ENCODE results near the gene CST7.
"Not testable (repeated sequence)": the region's sequence is repeated elsewhere in the genome, so short reads cannot be mapped to it uniquely, and the experiment has no call there.

Gene CST7, protein sequence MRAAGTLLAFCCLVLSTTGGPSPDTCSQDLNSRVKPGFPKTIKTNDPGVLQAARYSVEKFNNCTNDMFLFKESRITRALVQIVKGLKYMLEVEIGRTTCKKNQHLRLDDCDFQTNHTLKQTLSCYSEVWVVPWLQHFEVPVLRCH

DNA sequence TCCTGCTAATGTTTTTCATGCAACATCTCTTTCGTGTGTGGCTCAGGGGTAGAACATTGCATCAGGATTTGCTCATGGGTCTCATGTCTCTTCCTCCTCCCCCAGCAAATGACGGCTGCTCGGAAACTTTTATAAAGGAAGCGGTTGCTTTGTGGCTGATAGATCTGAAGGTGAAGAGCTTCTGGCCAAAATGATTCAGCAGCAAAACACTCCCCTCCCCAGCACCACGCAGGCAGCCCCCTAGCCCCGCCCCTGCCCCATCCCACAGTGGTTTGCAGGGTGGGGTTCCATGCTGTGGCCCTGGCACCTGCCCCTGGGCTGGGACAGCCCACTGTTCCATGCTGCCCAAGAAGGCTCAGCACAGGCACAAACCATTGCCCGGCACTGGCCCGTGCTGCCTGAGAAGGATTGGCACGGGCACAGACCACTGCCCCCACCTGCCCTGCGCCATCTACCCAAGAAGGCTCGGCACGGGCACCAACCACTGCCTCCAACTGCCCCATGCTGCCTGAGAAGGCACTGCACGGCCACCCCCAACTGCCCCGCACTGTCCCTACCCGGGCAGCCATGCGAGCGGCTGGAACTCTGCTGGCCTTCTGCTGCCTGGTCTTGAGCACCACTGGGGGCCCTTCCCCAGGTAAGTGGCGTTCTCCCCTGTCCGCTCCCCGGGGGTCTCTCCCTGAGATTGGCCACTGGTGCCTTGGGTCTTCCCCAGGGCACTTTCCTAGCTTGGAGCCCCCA is at the start of gene CST7:
TSS of gene CST7 (plus strand) at position 331 of the 741 bp plus-strand sequence. CDS start at position 568, 237 bp downstream.
- DNase-seq (ENCODE audit: low read depth in 2 of 2): peak; percentile 86 to 87

DNA sequence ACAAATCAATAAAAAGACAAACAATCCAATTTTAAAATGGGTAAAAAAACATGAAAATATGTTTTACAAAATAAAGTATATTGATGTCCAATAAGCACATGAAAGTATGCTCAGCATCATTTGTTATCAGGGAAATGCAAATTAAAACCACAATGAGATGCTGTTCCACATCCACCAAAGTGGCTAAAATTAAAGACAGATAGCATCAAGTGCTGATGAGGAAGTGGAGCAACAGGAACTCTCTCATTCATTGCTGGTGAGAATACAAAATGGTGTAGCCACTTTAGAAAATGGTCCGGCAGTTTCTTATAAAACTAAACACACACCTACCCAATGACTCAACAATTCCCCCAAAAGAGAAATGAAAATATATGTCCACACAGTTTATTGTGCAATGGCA is 42.3 kb upstream of the CST7 start:
- no peak for DNase-seq (ENCODE audit: low read depth in 2 of 2)

DNA sequence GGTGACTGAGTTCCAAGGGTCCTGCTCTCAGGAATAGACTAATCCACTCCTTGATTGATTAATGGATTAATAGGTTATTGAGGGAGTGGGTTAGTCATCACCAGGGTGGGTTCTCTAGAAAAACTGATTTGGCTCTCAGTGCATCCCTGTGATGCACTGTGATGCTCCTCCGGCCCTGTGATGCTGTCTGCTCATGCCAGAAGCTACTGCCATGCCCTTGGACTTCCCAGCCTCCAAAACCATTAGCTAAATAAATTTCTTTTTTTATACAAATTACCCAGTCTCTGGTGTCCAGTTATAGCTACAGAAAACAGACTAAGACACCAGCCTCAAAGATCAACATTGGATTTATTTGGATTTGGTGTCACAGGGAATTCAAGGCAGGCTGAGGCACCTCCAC is 40.4 kb upstream of the CST7 start:
- DNase-seq (ENCODE audit: low read depth in 2 of 2): no peak

DNA sequence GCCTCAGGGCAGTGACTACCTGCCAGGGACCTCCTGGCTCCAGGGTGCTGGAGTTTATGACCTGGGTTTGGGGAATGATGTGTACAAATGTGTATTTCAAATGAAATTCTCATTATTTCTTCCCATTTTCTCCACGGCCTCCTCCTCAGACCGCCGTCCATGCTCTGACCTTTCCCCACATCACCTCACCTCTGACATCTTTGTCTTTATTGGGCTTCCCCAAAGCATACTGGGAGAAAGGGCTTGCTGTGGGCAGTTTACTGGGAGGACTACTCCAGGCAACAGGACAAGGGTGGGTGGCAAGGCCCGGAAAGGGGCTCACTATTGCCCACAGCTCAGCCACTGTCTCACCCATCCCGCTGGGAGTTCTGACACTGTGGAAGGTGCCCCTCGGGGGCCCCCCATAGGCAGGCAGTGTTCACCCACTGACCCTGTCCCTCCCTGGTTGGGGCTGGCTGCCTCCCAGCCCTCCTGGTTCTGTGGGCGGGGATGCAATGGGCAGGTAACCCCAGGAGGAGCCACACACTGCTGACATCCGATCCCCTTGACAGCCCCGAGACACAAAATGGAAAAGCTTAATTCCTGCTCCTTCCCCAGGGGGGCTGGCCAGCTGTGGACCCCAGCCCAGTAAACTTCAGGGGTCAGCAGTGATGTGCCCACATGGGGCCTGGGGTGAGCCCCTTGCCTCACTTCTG is 39.8 kb upstream of the CST7 start:
- no peak for DNase-seq (ENCODE audit: low read depth in 2 of 2)

DNA sequence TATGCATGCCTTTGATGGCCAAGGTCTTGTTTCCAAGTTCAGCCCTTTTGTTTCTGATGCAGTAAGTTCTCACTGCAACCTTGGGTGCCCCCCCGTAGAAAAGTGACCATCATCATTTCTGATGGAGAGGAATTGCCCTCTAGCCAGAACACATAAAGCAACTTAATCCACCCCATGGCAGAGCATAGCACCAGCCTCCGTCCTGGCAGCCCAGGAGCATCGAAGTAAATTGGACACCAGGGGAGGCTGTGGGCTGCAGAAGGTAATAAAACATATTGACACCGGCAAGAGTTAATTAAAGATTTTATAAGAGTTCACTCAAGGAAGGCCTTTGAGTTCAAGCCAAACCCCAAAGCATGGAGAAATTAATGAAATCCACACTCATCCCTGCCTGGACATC is 39.2 kb upstream of the CST7 start:
- DNase-seq (ENCODE audit: low read depth in 2 of 2): no peak

DNA sequence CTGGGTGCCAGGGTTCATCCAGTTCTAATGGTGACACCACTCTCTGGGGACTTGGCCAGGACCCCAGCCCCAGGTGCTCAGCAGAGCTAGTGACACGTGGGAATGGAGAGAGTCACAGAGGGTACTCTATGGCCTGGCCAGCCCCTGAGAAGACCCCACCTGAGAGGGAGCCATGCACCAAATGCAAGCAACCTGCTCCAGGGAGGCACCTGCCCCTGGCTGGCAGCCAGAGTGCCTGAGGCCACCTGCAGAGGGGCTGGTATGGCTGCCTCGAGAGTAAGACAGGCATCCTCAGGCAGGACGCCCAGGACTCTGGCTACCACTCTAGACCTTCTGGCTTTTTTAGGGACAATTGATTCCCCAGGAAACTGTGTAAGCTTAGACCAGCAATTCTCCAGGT is 38.6 kb upstream of the CST7 start:
- no peak for DNase-seq (ENCODE audit: low read depth in 2 of 2)

DNA sequence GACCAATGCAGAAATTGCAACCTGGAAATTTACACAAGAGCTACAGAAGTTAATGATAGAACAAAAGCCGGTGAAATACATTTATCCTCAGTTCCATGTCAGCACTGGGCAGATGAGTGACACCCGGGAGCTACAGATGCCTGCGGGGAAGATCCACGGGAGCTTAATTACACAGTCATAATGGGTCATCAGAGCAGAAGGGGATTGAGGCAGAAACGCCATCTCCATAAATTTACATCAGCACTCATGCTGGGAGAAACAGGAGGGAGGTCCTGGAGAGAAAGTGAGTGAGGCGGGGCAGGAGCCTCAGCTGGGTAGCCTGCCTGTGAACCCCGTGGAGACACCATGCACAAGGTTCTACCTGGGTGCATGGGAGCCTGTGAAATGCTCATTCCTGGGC is 37.6 kb upstream of the CST7 start:
- no peak for DNase-seq (ENCODE audit: low read depth in 2 of 2)

DNA sequence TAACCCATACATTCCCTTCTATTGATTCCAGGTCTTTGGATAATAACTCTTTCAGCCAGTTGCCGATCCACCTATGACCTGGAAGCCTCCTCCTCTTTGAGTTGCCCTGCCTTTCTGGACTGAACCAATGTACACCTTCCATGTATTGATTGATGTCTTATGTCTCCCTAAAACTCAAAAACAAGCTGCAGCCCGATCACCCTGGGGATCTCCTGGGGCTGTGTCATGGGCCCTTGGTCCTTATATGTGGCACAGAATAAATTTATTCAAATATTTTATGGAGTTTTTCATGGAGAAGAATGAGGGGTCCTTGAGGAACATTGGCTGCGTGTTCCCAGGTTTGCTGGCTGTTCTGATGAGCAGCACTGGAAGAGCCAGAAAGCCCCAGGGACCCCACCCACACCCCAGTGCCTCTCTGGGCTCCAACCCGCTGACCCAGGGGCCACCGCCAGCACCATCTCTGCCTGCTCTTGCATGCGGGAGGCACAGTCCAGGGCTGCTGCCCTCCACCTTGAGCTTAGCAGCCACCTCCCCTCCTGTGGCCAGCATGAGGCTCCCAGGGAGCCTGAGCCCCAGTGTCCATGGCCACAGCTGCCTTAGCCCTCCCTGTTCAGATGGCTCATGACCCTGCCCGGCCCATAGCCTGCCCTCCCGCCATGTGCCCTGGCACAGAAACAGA is 36.5 kb upstream of the CST7 start:
- no peak for DNase-seq (ENCODE audit: low read depth in 2 of 2)

DNA sequence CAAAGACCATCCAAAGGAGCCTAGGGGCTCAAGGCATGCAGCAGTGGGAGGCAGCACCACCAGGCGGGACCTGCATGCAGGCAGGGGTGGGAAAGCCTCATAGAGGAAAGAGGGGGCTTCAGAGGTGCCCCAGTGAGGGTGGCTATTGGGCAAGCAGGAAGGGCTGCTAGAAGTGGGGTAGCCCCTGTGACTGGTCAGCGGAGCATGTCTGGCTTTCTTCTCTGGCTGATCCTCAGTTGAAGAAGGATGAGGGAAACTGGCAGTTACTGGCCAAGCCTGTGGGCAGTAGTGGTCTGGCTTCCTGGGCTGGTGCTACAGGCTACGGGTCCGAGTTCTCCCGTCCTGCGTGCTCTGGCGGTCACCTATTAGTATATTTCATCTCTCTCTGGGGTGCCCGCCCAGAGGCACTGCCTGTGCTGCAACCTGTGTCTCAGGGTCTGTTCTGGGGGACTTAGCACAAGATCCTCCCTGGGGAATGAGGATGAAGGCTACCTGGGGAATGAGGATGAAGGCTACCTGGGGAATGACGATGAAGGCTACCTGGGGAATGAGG is 35.9 kb upstream of the CST7 start:
- no peak for DNase-seq (ENCODE audit: low read depth in 2 of 2)

DNA sequence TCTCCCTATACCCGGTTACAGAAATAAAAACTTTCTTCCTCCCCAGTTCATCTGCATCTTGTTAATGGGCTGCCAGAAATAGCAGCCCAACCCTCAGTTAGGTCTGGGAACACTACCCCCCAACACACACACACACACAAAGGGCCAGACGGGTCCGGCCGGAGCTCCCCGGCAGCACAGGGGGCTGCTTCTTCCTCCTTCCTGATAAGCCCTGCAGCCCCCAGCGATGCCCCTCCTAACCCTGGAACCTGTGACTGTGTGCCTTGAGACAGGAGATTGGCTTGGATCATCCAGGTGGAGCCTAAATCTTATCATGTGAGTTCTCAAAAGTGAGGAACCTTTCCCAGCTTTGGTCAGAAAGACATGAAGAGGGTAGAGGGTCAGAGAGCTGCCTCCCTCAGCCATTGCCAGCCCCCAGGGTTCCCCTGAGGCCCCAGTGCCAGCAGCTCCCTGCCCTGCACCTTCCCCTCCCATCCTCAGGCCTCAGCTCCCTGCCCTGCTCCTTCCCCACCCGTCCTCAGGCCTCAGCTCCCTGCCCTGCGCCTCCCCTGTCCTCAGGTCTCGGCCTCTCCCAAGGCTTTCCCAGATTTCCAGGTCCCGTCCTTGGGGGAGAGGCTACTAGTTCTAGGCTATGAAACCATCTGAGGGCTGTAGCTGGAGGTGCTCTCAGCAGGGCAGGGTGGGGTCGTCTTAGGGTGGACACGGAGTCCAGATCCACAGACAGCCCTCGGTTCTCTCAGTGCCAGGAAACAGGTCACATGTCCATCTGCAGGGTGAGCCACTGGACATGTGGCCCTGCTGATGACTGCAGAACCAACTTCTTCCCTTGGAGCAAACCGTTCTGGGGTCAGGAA is 34.5 kb upstream of the CST7 start:
- DNase-seq (ENCODE audit: low read depth in 2 of 2): no peak

DNA sequence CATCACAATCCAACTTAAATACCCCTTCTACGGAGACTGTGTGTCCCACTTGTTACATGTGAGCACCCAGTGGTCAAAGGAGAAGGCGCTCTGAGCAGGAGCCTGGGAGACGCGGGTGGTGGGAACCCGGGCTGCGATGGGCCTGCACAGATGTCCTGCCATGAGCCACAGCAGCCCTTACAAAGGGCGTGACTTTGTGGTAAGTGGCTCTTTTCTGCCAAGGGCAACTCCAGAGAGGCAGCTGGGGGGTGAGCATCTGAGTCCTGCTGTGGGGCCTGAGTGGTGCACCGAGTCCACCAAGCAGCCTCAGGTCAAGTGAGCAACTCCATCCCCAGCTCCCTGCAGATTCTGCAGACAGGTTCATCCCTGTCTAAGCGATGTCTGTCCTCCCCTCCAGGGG is 33.6 kb upstream of the CST7 start:
- DNase-seq (ENCODE audit: low read depth in 2 of 2): no peak

DNA sequence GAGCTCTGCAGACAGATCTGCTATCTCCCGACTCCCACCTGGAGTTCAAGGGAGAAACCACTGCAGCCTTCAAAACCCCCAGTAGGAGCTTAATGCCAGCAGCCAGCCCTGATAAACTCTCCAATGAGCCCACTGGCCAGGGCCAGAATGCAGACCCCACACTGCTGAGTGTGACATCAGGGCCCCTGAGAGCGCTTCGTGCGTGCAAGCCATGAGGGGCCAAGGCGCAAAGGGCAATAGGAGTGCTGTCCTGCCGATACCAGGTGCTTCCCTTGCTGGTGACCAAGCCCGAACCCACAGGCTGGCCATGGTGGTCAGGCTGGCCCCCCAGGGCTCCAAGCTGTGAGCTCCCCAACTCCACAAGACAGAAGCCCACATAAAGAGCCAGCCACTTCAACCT is 33.2 kb upstream of the CST7 start:
- no peak for DNase-seq (ENCODE audit: low read depth in 2 of 2)

DNA sequence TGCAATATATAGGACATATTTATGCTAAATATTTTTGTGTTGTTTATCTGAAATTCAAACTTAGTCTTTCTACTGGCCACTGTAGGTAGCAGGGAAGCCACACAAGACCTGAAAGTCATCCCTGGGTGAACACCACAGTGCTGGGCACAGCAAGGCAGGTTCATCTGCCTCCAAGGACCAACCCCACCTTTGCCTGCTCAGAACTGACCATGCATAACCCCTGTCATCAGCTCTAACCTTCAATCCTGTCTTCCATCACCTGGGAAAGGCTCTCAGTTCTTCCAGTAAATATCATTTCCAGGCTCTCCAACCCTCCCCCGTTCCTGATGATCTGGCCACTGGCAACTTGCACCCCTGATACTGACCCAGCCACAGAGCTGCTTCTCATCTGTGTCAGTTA is 32.7 kb upstream of the CST7 start:
- no peak for DNase-seq (ENCODE audit: low read depth in 2 of 2)

DNA sequence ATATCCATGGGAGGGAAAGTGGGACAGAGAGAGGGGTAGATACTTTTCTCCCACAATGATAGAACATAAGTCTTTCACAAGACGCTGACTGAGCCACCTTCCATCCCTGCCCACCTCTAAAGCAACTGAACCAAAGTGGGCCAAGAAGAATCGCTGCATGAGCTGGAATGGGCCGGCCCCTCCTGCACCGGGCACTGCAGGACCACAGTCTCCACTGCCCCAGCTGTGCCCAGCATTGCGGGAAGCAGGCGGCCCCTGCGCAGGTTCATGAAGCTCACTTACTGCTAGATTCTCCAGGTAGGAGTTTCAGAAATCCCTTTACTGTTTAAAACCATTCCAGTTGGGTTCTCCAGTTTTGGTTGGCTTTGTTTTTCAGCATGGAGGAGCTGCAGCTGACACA is 32.0 kb upstream of the CST7 start:
- DNase-seq (ENCODE audit: low read depth in 2 of 2): no peak

DNA sequence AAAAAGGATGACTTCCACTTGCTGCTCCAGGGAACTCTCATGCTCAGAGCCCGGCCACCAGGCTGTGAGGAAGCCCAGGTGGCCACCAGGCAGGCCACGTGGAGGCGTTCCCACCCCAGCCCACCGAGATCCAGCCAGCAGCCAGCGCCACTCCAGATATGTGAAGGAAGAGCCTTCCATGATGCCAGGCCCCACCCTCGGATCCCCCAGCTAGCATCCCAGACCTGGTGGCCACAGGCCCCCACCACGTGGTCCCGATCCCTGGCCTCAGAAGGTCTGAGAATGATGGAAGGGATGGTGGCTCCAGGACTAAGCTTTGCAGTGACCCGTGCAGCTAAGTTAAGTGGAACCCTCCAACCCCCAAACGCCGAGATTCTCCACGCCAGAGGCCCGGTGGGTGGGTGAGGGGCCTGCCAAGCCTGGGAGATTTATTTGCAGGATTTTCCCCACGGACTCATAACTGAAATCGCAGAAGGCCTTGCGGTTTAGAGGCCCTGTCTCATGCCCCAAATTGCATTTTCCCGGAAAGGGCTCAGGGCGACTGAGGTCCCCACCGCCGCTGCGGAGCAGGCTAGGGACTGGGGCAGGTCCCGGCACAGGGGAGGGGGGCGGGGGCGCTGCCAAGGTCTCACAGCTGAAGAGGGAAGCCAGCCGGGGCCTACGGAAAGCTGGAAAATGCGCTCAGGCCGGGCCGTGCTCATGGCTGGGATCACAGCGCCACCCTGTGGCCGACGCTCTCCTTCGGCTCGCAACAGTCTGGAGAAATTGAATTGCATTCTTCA is 31.1 kb upstream of the CST7 start:
- DNase-seq (ENCODE audit: low read depth in 2 of 2): peak; percentile 20 to 45

DNA sequence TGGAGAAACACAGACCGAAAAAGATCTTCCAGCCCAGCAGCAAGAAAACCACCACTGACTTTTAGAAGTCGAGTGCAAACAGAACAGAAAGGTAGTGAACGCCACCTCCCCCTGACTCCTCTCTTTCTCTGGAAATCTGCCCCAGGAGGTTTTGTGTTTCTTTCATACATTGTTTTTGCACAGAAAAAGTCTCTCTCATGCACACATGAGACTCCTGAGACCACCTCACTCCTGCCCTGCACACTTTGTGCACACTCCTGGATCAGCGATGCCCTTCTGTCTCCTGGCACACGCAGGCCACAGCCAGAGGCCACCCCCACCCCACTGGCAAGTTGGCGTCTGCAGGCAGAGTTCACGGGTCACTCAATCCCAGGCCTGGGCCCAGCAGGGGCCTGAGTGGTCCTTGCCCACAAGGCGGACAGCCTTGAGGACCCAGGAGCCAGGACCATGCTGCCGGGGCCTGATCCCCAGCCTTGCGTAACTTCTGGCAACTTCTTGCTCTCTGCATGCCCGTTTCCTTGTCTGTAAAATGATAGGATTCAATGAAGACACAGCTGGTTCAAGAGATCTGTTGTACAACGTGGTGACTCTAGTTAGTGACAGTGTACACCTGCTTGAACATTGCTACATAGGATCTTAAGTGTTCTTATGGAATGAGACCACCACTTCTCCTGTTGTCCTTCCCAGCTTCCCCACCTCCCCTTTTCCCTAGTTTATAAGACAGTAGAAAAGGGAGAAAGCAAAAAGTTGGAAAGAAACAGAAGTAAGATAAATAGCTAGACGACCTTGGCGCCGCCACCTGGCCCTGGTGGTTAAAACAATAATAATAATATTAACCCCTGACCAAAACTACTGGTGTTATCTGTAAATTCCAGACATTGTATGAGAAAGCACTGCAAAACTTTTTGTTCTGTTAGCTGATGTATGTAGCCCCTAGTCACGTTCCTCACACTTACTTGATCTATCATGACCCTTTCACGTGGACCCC is 30.2 kb upstream of the CST7 start:
- no peak for DNase-seq (ENCODE audit: low read depth in 2 of 2)

DNA sequence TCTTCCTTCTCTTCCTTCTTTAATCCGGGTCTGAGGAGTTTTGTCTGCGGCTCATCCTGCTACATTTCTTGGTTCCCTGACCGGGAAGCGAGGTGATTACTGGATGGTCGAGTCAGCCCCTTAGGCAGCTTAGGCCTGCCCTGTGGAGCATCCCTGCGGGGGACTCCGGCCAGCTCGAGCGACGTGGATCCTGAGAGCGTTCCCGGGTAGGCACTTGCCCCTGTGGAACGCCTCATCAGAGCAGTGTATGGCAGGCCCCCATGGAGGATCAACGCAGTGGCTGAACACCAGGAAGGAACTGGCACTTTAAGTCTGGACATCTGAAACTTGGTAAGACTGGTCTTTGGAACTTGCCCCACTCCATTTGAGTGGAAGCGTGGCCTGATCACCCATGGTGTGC is 29.4 kb upstream of the CST7 start:
- DNase-seq (ENCODE audit: low read depth in 2 of 2): not testable (repeated sequence)

DNA sequence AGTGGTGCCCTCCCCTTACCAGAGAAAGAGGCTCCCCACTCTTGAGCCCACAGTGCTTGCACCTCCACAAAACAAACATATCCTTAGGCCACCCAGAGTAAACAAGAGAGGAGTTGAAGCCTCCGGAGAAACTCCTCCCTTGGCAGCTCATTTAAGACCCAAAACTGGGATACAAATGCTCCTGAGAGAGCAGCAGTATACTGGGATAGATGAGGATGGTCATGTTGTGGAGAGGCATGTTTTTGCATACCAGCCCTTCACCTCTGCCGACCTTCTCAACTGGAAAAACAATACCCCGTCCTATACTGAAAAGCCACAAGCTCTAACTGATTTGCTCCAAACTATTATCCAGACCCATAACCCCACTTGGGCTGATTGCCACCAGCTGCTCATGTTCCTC is 28.4 kb upstream of the CST7 start:
- not testable (repeated sequence) for DNase-seq (ENCODE audit: low read depth in 2 of 2)

DNA sequence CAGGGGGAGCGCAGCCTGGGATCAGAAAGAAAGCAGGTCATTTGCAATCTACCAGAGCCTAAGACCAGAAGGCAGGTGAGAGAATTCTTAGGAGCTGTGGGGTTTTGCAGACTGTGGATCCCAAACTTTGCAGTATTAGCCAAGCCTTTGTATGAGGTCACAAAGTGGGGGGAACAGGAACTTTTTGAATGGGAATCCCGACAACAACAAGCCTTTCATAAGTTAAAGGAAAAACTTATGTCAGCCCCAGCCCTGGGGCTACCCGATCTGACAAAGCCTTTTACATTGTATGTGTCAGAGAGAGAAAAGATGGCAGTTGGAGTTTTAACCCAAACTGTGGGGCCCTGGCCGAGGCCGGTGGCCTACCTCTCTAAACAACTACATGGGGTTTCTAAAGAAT is 19.8 kb upstream of the CST7 start:
- DNase-seq (ENCODE audit: low read depth in 2 of 2): not testable (repeated sequence)
